GM23338 (cell line): ENCODE measurements around the gene DAGLA. TPM values are rescaled to one million over a fixed set of nuclear protein-coding genes. Genes with fewer than 3 reads are reported as not detected.

ENCODE experiments used
- ATAC-seq: fragments of 200-7000 bp; cut with Tn5 transposase; 3 replicates; pipeline ENCODE4 v1.9.1; 2020
- DNase-seq: peaks from one replicate; pipeline ENCODE4 v3.0.0-alpha.2; 2015; ENCODE audit warnings: low spot score
- H2AFZ ChIP-seq: fragments of 200-600 bp; sonication (generic); 2 replicates; pipeline ENCODE4 v1.8.0; 2016; ENCODE audit warnings: antibody characterized with exemption, mild to moderate bottlenecking, moderate library complexity
- H3F3A ChIP-seq: fragments of 200-600 bp; sonication (generic); replicated peaks from 2 replicates; pipeline ENCODE4 v1.8.0; 2017; ENCODE audit warnings: antibody characterized with exemption, mixed run types, low read depth
- H3K27ac ChIP-seq: fragments of 200-600 bp; sonication (generic); 2 replicates; pipeline ENCODE4 v1.6.1; 2016; ENCODE audit warnings: low read depth
- H3K27me3 ChIP-seq: fragments of 200-600 bp; sonication (generic); 2 replicates; pipeline ENCODE4 v1.8.0; 2016; ENCODE audit warnings: mild to moderate bottlenecking, mixed run types, moderate library complexity; ENCODE audit not compliant: insufficient read depth
- H3K36me3 ChIP-seq: fragments of 200-600 bp; sonication (generic); 2 replicates; pipeline ENCODE4 v1.8.0; 2016; ENCODE audit warnings: mild to moderate bottlenecking; ENCODE audit not compliant: insufficient read depth
- H3K4me1 ChIP-seq: fragments of 200-600 bp; sonication (generic); 2 replicates; pipeline ENCODE4 v1.8.0; 2016; ENCODE audit warnings: mild to moderate bottlenecking, moderate library complexity; ENCODE audit not compliant: insufficient read depth
- H3K4me2 ChIP-seq: fragments of 200-600 bp; sonication (generic); 2 replicates; pipeline ENCODE4 v1.7.1; 2017; ENCODE audit warnings: mixed run types
- H3K4me3 ChIP-seq: fragments of 200-600 bp; sonication (generic); 2 replicates; pipeline ENCODE4 v1.6.1; 2016; ENCODE audit warnings: mixed run types
- H3K79me2 ChIP-seq: fragments of 200-600 bp; sonication (generic); replicated peaks from 2 replicates; pipeline ENCODE4 v1.8.0; 2017; ENCODE audit warnings: mild to moderate bottlenecking; ENCODE audit not compliant: insufficient read depth
- H3K9me2 ChIP-seq: fragments of 200-600 bp; sonication (generic); 2 replicates; pipeline ENCODE4 v1.8.0; 2017; ENCODE audit not compliant: insufficient read depth
- H4K20me1 ChIP-seq: fragments of 200-600 bp; sonication (generic); replicated peaks from 2 replicates; pipeline ENCODE4 v1.8.0; 2017; ENCODE audit warnings: mild to moderate bottlenecking; ENCODE audit not compliant: insufficient read depth
- H3K27ac Mint-ChIP-seq: 2 replicates; pipeline ENCODE4 v1.8.0; 2020; ENCODE audit warnings: inconsistent platforms, mild to moderate bottlenecking, moderate library complexity, mixed read lengths
- H3K27me3 Mint-ChIP-seq: 3 replicates; pipeline ENCODE4 v1.8.0; 2022; ENCODE audit warnings: low read depth, mild to moderate bottlenecking, moderate library complexity, mixed read lengths, inconsistent platforms; ENCODE audit not compliant: insufficient read depth, poor library complexity
- H3K36me3 Mint-ChIP-seq: 3 replicates; pipeline ENCODE4 v1.8.0; 2021; ENCODE audit warnings: low read depth, mild to moderate bottlenecking, inconsistent platforms, moderate library complexity, mixed read lengths
- H3K4me1 Mint-ChIP-seq: 3 replicates; pipeline ENCODE4 v1.8.0; 2020; ENCODE audit warnings: mild to moderate bottlenecking, inconsistent platforms, mixed read lengths
- H3K4me3 Mint-ChIP-seq: 3 replicates; pipeline ENCODE4 v1.8.0; 2021; ENCODE audit warnings: moderate library complexity, mild to moderate bottlenecking, inconsistent platforms, mixed read lengths
- H3K9me3 Mint-ChIP-seq: 3 replicates; pipeline ENCODE4 v1.8.0; 2020; ENCODE audit warnings: moderate library complexity, mild to moderate bottlenecking, inconsistent platforms, mixed read lengths
- CTCF ChIP-seq, 2 experiments: fragments of 200-600 bp in 1 of 2; sonication (generic) in 1 of 2; conservative IDR thresholded peaks; 2 replicates each; pipeline versions ENCODE4 v1.5.1 to v1.6.1; 2016 to 2017; ENCODE audit warnings: antibody characterized with exemption in 2 of 2, low read depth in 2 of 2, mild to moderate bottlenecking in 2 of 2, moderate library complexity in 1 of 2
- EZH2 ChIP-seq: fragments of 200-600 bp; sonication (generic); IDR thresholded peaks from one replicate; pipeline ENCODE4 v1.8.0; 2017; ENCODE audit warnings: antibody characterized with exemption, mild to moderate bottlenecking, low read depth; ENCODE audit not compliant: unreplicated experiment
- JUNB ChIP-seq: IDR thresholded peaks from one replicate; pipeline ENCODE4 v1.6.1; 2016; ENCODE audit warnings: antibody characterized with exemption; ENCODE audit not compliant: unreplicated experiment
- ZNF462 ChIP-seq: fragments of 250-450 bp; sonication (Bioruptor Pico); IDR thresholded peaks from 2 replicates; pipeline ENCODE4 v1.5.0; 2020; ENCODE audit warnings: mild to moderate bottlenecking, moderate library complexity
- polyA plus RNA-seq: library from polyadenylated mRNA; unstranded; fragments of >200 nt; fragmentation: Nextera tagmentation; extraction: Ambion mirVana; gene quantifications from 2 replicates; pipeline ENCODE4 v1.2.1, GENCODE V29; 2016
- total RNA-seq: library from RNA; depleted of rRNA; stranded (reverse); fragments of >200 nt; shearing (Covaris generic); gene quantifications from 2 replicates; pipeline ENCODE4 v1.2.3, GENCODE V29; 2014

DAGLA gene
- total and polyA plus RNA-seq, 2 experiments from 2014 or later: 0.55 to 2.5 TPM

GRCh38 chr11:61777234-61778090, 97.3 kb downstream of the DAGLA start (continued):
- no peak for TF ChIP-seq ZNF462 (CRISPR knock-in tag)

- Mint-ChIP-seq H3K4me3 (no peak overlapping the region), H3K9me3 (0 out of 3 replicates have a peak, but pooled peaks cover 3% of the 10 kb centered on the region), H3K27ac (no peak overlapping the region), H3K36me3 (peaks cover 3% of the 10 kb centered on the region; the same call in 1 of the 3 replicates), H3K4me1 (peaks cover 14% of the 10 kb centered on the region), H3K27me3 (peaks cover 14% of the 10 kb centered on the region)
- H2AFZ ChIP-seq: no peak overlapping the region
- H3K4me2 ChIP-seq: no peak overlapping the region
- no peaks in the 10 kb centered on the region for H3K27me3 ChIP-seq
- no peak overlapping the region for H3K4me3 ChIP-seq
- no peak for DNase-seq
- H3K36me3 ChIP-seq: no peaks in the 10 kb centered on the region
- no peak for TF ChIP-seq EZH2
- no peak for TF ChIP-seq ZNF462 (CRISPR knock-in tag)
- TF ChIP-seq CTCF (conservative IDR thresholded peaks at IDR 0.05; ENCODE audit: low read depth in 2 of 2): peak in 1 of 2 experiments; percentile 17; a peak in 2 of 4 replicates
- TF ChIP-seq JUNB: no peak
- H3K27ac ChIP-seq: no peak overlapping the region
- H3K79me2 ChIP-seq: no peaks in the 10 kb centered on the region
- H4K20me1 ChIP-seq: no peaks in the 10 kb centered on the region; the same call in 1 of the 2 replicates
- ATAC-seq: no peak
- no peaks in the 10 kb centered on the region; the same call in 1 of the 2 replicates for H3K4me1 ChIP-seq
- H3K9me2 ChIP-seq: no peaks in the 10 kb centered on the region
- 0 out of 2 replicates have a peak, but pooled peaks cover 2% of the 10 kb centered on the region for H3F3A ChIP-seq
Measured at GRCh38 chr11:61778357-61778886, 98.2 kb downstream of the DAGLA start.
